ENCODE measurements around the gene ACADVL. TPM values are rescaled to one million over a fixed set of nuclear protein-coding genes. Genes with fewer than 3 reads are reported as not detected.

Gene ACADVL
- total and polyA plus RNA-seq, 9 donors = 277 to 638 (median 374) TPM

- Histone ChIP-seq H3K9me3 (no peaks in the 10 kb centered on the region), H3K36me3 (no peaks in the 10 kb centered on the region), H3K4me1 (ENCODE audit: insufficient read depth) (peaks cover 7% of the 10 kb centered on the region), H3K27me3 (no peaks in the 10 kb centered on the region), H3K27ac (peak within 1 kb of the TSS; percentile 82 to 85), H3K4me3 (peak within 1 kb of the TSS; percentile 99)
- 0 to 1% (median 1%) methylated on average over 71 to 72 of the region's 72 CpGs for WGBS, 3 donors
- DNase-seq = peak; percentile 98 to 100 (median 99)
- intact Hi-C loops (cut with DNase I) = no loop called here
- TF ChIP-seq EP300 (IDR thresholded peaks at IDR 0.05) = peak; percentile 45
- TF ChIP-seq CTCF (IDR thresholded peaks at IDR 0.05) = peak in 1 of 3 donors; percentile 47
- peak; percentile 67 for TF ChIP-seq POLR2A (IDR thresholded peaks at IDR 0.05)
These were observed 19.6 kb downstream of the ACADVL start, which contains the start of gene PHF23 for GRCh38 chr17:7239091-7240027. PHF23 (minus strand) TSS chr17:7239457; CDS start chr17:7239279, 178 bp downstream.

- Histone ChIP-seq H3K4me3 (no peak overlapping the region), H3K4me1 (ENCODE audit: insufficient read depth) (peaks cover 7% of the 10 kb centered on the region), H3K27me3 (no peaks in the 10 kb centered on the region), H3K9me3 (no peaks in the 10 kb centered on the region), H3K27ac (peak overlapping the region in 1 of 2 donors; percentile 98), H3K36me3 (no peaks in the 10 kb centered on the region)
- TF ChIP-seq CTCF (IDR thresholded peaks at IDR 0.05) = no peak
- TF ChIP-seq EP300 (IDR thresholded peaks at IDR 0.05) = no peak
- TF ChIP-seq POLR2A (IDR thresholded peaks at IDR 0.05) = no peak
- DNase-seq = no peak
- WGBS, 3 donors = 63 to 66% (median 64%) methylated on average over 4 of the region's 4 CpGs
- intact Hi-C loops (cut with DNase I) = no loop called here
These were observed 20.6 kb downstream of the ACADVL start for GRCh38 chr17:7240375-7240774.

GRCh38 chr17:7241090-7241733 is 21.5 kb downstream of the ACADVL start:
- no peaks in the 10 kb centered on the region for H3K36me3 ChIP-seq
- peaks cover 7% of the 10 kb centered on the region for H3K4me1 ChIP-seq (ENCODE audit: insufficient read depth)
- no peaks in the 10 kb centered on the region for H3K27me3 ChIP-seq
- no peaks in the 10 kb centered on the region for H3K9me3 ChIP-seq
- no peak for TF ChIP-seq EP300 (IDR thresholded peaks at IDR 0.05)
- TF ChIP-seq POLR2A (IDR thresholded peaks at IDR 0.05) = no peak
- TF ChIP-seq CTCF (IDR thresholded peaks at IDR 0.05) = no peak
- WGBS, 3 donors = 24 to 26% (median 24%) methylated on average over 9 of the region's 9 CpGs
- intact Hi-C loops (cut with DNase I) = no loop called here
- H3K27ac ChIP-seq = peak overlapping the region; percentile 91 to 98
- DNase-seq = no peak
- H3K4me3 ChIP-seq = peak overlapping the region; percentile 86

GRCh38 chr17:7241783-7242716 is 22.3 kb downstream of the ACADVL start, which contains the start of gene GABARAP:
GABARAP (minus strand) TSS chr17:7242449; CDS start chr17:7242330, 119 bp downstream.
- H3K36me3 ChIP-seq = no peaks in the 10 kb centered on the region
- peak within 1 kb of the TSS; percentile 86 for H3K4me3 ChIP-seq
- intact Hi-C loops (cut with DNase I) = no loop called here
- H3K27ac ChIP-seq = peak within 1 kb of the TSS; percentile 91 to 98
- H3K9me3 ChIP-seq = no peaks in the 10 kb centered on the region
- H3K27me3 ChIP-seq = no peaks in the 10 kb centered on the region
- TF ChIP-seq EP300 (IDR thresholded peaks at IDR 0.05) (no peak), POLR2A (IDR thresholded peaks at IDR 0.05) (peak; percentile 82), CTCF (IDR thresholded peaks at IDR 0.05) (no peak)
- DNase-seq = peak; percentile 94 to 98 (median 97)
- 0 to 1% (median 0%) methylated on average over 56 to 62 of the region's 62 CpGs for WGBS, 3 donors
- H3K4me1 ChIP-seq (ENCODE audit: insufficient read depth) = peaks cover 7% of the 10 kb centered on the region

Data from ovary (tissue), 9 donors.